ENCODE measurements around the gene TTK.

DNA sequence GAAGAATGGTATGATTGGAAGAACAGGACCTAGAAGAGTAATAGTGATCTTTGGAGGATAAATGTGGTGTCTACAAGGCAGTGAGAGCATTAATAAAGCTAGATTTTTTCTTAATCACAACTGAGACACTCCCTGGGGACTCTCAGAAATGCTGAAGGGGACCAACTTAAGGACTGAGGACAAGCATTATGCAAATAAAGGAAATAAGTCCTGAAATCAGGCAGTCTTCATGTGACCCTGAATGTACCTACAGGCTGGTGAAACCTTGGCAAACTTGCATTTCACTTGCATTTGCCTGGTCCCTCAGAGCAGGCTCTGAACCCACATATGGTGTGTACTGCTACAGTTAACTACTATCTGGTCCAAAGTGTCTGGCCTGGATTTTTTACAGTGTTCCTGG lies 19.3 kb upstream of the TTK start:
- TF ChIP-seq, protein P1, sequence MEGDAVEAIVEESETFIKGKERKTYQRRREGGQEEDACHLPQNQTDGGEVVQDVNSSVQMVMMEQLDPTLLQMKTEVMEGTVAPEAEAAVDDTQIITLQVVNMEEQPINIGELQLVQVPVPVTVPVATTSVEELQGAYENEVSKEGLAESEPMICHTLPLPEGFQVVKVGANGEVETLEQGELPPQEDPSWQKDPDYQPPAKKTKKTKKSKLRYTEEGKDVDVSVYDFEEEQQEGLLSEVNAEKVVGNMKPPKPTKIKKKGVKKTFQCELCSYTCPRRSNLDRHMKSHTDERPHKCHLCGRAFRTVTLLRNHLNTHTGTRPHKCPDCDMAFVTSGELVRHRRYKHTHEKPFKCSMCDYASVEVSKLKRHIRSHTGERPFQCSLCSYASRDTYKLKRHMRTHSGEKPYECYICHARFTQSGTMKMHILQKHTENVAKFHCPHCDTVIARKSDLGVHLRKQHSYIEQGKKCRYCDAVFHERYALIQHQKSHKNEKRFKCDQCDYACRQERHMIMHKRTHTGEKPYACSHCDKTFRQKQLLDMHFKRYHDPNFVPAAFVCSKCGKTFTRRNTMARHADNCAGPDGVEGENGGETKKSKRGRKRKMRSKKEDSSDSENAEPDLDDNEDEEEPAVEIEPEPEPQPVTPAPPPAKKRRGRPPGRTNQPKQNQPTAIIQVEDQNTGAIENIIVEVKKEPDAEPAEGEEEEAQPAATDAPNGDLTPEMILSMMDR (IDR thresholded peaks at IDR 0.05): no peak
- TF ChIP-seq POLR2AphosphoS5 (IDR thresholded peaks at IDR 0.05; ENCODE audit: low read depth, low read length): no peak
- TF ChIP-seq, protein P2, sequence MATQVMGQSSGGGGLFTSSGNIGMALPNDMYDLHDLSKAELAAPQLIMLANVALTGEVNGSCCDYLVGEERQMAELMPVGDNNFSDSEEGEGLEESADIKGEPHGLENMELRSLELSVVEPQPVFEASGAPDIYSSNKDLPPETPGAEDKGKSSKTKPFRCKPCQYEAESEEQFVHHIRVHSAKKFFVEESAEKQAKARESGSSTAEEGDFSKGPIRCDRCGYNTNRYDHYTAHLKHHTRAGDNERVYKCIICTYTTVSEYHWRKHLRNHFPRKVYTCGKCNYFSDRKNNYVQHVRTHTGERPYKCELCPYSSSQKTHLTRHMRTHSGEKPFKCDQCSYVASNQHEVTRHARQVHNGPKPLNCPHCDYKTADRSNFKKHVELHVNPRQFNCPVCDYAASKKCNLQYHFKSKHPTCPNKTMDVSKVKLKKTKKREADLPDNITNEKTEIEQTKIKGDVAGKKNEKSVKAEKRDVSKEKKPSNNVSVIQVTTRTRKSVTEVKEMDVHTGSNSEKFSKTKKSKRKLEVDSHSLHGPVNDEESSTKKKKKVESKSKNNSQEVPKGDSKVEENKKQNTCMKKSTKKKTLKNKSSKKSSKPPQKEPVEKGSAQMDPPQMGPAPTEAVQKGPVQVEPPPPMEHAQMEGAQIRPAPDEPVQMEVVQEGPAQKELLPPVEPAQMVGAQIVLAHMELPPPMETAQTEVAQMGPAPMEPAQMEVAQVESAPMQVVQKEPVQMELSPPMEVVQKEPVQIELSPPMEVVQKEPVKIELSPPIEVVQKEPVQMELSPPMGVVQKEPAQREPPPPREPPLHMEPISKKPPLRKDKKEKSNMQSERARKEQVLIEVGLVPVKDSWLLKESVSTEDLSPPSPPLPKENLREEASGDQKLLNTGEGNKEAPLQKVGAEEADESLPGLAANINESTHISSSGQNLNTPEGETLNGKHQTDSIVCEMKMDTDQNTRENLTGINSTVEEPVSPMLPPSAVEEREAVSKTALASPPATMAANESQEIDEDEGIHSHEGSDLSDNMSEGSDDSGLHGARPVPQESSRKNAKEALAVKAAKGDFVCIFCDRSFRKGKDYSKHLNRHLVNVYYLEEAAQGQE (IDR thresholded peaks at IDR 0.05; ENCODE audit: insufficient read depth in 1 of 2, low read depth in 2 of 2, low read length in 1 of 2): no peak
- no peak for TF ChIP-seq SIN3A (IDR thresholded peaks at IDR 0.05; ENCODE audit: borderline replicate concordance, insufficient read depth, low read depth, low read length)
- no peak for TF ChIP-seq TCF7L2 (IDR thresholded peaks at IDR 0.05; ENCODE audit: low read depth, low read length)
